Neural cell (in vitro differentiated cells): ENCODE data around the gene UGT1A6. TPM values are rescaled to one million over a fixed set of nuclear protein-coding genes. Genes with fewer than 3 reads are reported as not detected.

Source experiments
- H2AFZ ChIP-seq: fragments of 200-600, 300-800 bp; sonication (generic), shearing (Covaris generic); 2 replicates; pipeline ENCODE4 v1.6.0; 2014; ENCODE audit warnings: low read depth, mild to moderate bottlenecking, antibody characterized with exemption, low read length, moderate library complexity
- H3F3A ChIP-seq: fragments of 200-600 bp; shearing (Covaris generic); 2 replicates; pipeline ENCODE4 v1.6.1; 2016; ENCODE audit warnings: mild to moderate bottlenecking, moderate library complexity, mixed read lengths, antibody characterized with exemption, low read length; ENCODE audit not compliant: insufficient read depth, poor library complexity, severe bottlenecking
- H3K27ac ChIP-seq: fragments of 200-600, 300-800 bp; sonication (generic), shearing (Covaris generic); 2 replicates; pipeline ENCODE4 v1.5.1; 2014; ENCODE audit warnings: mild to moderate bottlenecking, low read length, moderate library complexity
- H3K27me3 ChIP-seq: fragments of 300-800, 200-600 bp; sonication (generic), shearing (Covaris generic); 2 replicates; pipeline ENCODE4 v1.6.0; 2014; ENCODE audit warnings: mild to moderate bottlenecking, low read depth, low read length, moderate library complexity; ENCODE audit not compliant: insufficient read depth
- H3K36me3 ChIP-seq: fragments of 300-800, 200-600 bp; sonication (generic), shearing (Covaris generic); 2 replicates; pipeline ENCODE4 v1.5.1; 2014; ENCODE audit warnings: mild to moderate bottlenecking, antibody characterized with exemption, low read length, moderate library complexity; ENCODE audit not compliant: insufficient read depth
- H3K4me2 ChIP-seq: fragments of 300-800, 200-600 bp; sonication (generic), shearing (Covaris generic); 2 replicates; pipeline ENCODE4 v1.6.0; 2014; ENCODE audit warnings: mild to moderate bottlenecking, low read length
- H3K4me3 ChIP-seq: fragments of 300-800, 200-600 bp; sonication (generic), shearing (Covaris generic); 2 replicates; pipeline ENCODE4 v1.5.1; 2014; ENCODE audit warnings: mild to moderate bottlenecking, low read length, moderate library complexity
- H3K79me2 ChIP-seq: fragments of 200-600 bp; shearing (Covaris generic); replicated peaks from 2 replicates; pipeline ENCODE4 v1.6.0; 2014; ENCODE audit warnings: mild to moderate bottlenecking, low read length, moderate library complexity; ENCODE audit not compliant: insufficient read depth
- H3K9ac ChIP-seq: fragments of 300-800, 200-600 bp; sonication (generic), shearing (Covaris generic); 2 replicates; pipeline ENCODE4 v1.6.1; 2016; ENCODE audit warnings: mild to moderate bottlenecking, low read length, mixed read lengths
- H3K9me2 ChIP-seq: fragments of 200-600 bp; shearing (Covaris generic); 2 replicates; pipeline ENCODE4 v1.6.1; 2016; ENCODE audit warnings: mild to moderate bottlenecking, low read length, mixed read lengths; ENCODE audit not compliant: insufficient read depth
- H3K9me3 ChIP-seq: fragments of 200-600, 300-800 bp; sonication (generic), shearing (Covaris generic); 2 replicates; pipeline ENCODE4 v1.6.1; 2016; ENCODE audit warnings: mild to moderate bottlenecking, mixed run types, low read length, moderate library complexity, mixed read lengths
- H4K20me1 ChIP-seq: fragments of 200-600 bp; shearing (Covaris generic); 2 replicates; pipeline ENCODE4 v1.6.1; 2016; ENCODE audit warnings: mild to moderate bottlenecking, mixed run types; ENCODE audit not compliant: insufficient read depth
- EP300 ChIP-seq: fragments of 450-650 bp; conservative IDR thresholded peaks from 2 replicates; pipeline ENCODE4 v1.6.1; 2014; ENCODE audit warnings: antibody characterized with exemption, mild to moderate bottlenecking, moderate library complexity; ENCODE audit not compliant: poor library complexity, severe bottlenecking
- EZH2 ChIP-seq: fragments of 200-600, 300-800 bp; shearing (Covaris generic), sonication (generic); IDR thresholded peaks from 2 replicates; pipeline ENCODE4 v1.6.1; 2014; ENCODE audit warnings: antibody characterized with exemption, low read length, borderline replicate concordance, mild to moderate bottlenecking; ENCODE audit not compliant: insufficient read depth, poor library complexity, severe bottlenecking
- MXI1 ChIP-seq: fragments of 450-650 bp; conservative IDR thresholded peaks from 2 replicates; pipeline ENCODE4 v1.6.1; 2014; ENCODE audit warnings: antibody characterized with exemption, mild to moderate bottlenecking; ENCODE audit not compliant: poor library complexity, severe bottlenecking
- POLR2AphosphoS5 ChIP-seq: IDR thresholded peaks from 2 replicates; pipeline ENCODE4 v1.6.1; 2012
- RAD21 ChIP-seq: fragments of 450-650 bp; conservative IDR thresholded peaks from 2 replicates; pipeline ENCODE4 v1.6.1; 2014; ENCODE audit warnings: antibody characterized with exemption, mild to moderate bottlenecking, moderate library complexity
- SMC3 ChIP-seq: fragments of 450-650 bp; conservative IDR thresholded peaks from 2 replicates; pipeline ENCODE4 v1.6.1; 2014; ENCODE audit warnings: antibody characterized with exemption, mild to moderate bottlenecking, moderate library complexity; ENCODE audit not compliant: poor library complexity
- TAF1 ChIP-seq: IDR thresholded peaks from 2 replicates; pipeline ENCODE4 v1.6.1; 2012; ENCODE audit warnings: low read depth
- polyA plus RNA-seq: library from polyadenylated mRNA; depleted of rRNA; stranded (reverse); fragments of >200 nt; gene quantifications from 2 replicates; pipeline ENCODE4 v1.2.3, GENCODE V29; 2014
- TF ChIP-seq, protein P1 (sequence below): fragments of 450-650 bp; IDR thresholded peaks from 2 replicates; pipeline ENCODE4 v1.5.1; 2014; ENCODE audit warnings: antibody characterized with exemption, mild to moderate bottlenecking, moderate library complexity; ENCODE audit not compliant: poor library complexity, severe bottlenecking
- TF ChIP-seq, protein P2 (sequence below): IDR thresholded peaks from 2 replicates; pipeline ENCODE4 v1.6.1; 2012; ENCODE audit warnings: borderline replicate concordance

The UGT1A6 gene
- polyA plus RNA-seq, 1 donor from 2014 or later, result not detected

DNA sequence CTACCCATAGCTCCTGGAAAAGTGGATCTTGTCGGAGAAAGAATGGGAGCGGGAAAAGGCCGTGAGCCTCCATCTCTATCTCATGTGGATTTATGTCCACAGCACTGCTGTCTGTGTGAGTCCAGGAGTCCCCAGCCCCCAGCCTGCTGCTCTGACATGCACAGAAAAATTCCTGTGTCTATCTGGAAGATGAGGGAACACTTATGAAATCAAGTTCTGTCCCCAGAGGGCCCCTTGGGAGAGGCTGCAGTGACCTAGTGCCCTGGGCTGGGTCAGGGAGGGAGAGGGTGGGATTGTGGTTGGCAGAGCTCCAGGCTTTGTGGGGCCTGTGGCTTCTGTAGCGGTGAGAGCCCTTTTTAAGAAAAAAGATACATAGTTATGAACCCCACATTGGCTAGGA, 124.1 kb downstream of the UGT1A6 start:
- Histone ChIP-seq H3K79me2 (no peaks in the 10 kb centered on the region), H2AFZ (no peak overlapping the region), H4K20me1 (no peaks in the 10 kb centered on the region), H3K4me2 (no peak overlapping the region), H3F3A (no peaks in the 10 kb centered on the region), H3K4me3 (no peak overlapping the region), H3K27ac (no peak overlapping the region), H3K36me3 (no peaks in the 10 kb centered on the region), H3K9me3 (no peaks in the 10 kb centered on the region), H3K27me3 (no peaks in the 10 kb centered on the region), H3K9ac (no peak overlapping the region), H3K9me2 (no peaks in the 10 kb centered on the region)
- TF ChIP-seq MXI1 (no peak), POLR2AphosphoS5 (no peak), EP300 (no peak), SMC3 (no peak), TAF1 (no peak)
- TF ChIP-seq, protein P1, sequence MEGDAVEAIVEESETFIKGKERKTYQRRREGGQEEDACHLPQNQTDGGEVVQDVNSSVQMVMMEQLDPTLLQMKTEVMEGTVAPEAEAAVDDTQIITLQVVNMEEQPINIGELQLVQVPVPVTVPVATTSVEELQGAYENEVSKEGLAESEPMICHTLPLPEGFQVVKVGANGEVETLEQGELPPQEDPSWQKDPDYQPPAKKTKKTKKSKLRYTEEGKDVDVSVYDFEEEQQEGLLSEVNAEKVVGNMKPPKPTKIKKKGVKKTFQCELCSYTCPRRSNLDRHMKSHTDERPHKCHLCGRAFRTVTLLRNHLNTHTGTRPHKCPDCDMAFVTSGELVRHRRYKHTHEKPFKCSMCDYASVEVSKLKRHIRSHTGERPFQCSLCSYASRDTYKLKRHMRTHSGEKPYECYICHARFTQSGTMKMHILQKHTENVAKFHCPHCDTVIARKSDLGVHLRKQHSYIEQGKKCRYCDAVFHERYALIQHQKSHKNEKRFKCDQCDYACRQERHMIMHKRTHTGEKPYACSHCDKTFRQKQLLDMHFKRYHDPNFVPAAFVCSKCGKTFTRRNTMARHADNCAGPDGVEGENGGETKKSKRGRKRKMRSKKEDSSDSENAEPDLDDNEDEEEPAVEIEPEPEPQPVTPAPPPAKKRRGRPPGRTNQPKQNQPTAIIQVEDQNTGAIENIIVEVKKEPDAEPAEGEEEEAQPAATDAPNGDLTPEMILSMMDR, result no peak

DNA sequence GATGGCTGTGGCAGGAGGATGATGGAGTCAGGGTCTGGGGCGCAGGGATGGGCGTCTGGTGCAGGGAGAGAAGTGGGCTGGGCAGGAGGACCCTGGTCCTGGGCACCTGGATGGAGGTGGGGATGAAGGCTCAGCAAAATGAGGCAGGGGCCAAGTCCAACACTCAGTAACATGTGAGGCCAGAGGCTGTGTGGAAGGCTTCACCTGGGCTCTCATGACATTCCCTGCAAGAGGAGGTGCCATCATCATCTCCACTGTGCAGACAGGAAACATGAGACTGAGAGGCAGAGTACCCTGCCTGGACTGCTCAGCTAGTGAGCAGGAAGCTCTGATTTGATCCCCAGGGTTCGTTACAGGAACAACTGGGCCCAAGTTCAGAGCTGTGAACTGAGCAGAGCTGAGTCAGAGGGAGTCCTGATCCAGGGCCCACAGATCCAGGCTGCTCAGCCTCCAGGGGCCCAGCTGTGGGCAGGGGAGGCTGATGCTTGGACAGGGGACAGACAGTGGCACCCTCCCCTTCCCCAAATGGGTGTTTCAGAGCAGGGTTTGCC, 124.7 kb downstream of the UGT1A6 start:
- Histone ChIP-seq H3K4me2 (no peak overlapping the region), H3K9ac (no peak overlapping the region), H2AFZ (no peak overlapping the region), H3K4me3 (no peak overlapping the region), H3K36me3 (no peaks in the 10 kb centered on the region), H4K20me1 (no peaks in the 10 kb centered on the region), H3K9me3 (no peaks in the 10 kb centered on the region), H3F3A (no peaks in the 10 kb centered on the region), H3K79me2 (no peaks in the 10 kb centered on the region), H3K9me2 (no peaks in the 10 kb centered on the region), H3K27me3 (no peaks in the 10 kb centered on the region), H3K27ac (no peak overlapping the region)
- TF ChIP-seq SMC3 (no peak), POLR2AphosphoS5 (no peak), EP300 (no peak), EZH2 (no peak), RAD21 (no peak), TAF1 (no peak), MXI1 (no peak)
- TF ChIP-seq, protein P1, result no peak
- TF ChIP-seq, protein P2, sequence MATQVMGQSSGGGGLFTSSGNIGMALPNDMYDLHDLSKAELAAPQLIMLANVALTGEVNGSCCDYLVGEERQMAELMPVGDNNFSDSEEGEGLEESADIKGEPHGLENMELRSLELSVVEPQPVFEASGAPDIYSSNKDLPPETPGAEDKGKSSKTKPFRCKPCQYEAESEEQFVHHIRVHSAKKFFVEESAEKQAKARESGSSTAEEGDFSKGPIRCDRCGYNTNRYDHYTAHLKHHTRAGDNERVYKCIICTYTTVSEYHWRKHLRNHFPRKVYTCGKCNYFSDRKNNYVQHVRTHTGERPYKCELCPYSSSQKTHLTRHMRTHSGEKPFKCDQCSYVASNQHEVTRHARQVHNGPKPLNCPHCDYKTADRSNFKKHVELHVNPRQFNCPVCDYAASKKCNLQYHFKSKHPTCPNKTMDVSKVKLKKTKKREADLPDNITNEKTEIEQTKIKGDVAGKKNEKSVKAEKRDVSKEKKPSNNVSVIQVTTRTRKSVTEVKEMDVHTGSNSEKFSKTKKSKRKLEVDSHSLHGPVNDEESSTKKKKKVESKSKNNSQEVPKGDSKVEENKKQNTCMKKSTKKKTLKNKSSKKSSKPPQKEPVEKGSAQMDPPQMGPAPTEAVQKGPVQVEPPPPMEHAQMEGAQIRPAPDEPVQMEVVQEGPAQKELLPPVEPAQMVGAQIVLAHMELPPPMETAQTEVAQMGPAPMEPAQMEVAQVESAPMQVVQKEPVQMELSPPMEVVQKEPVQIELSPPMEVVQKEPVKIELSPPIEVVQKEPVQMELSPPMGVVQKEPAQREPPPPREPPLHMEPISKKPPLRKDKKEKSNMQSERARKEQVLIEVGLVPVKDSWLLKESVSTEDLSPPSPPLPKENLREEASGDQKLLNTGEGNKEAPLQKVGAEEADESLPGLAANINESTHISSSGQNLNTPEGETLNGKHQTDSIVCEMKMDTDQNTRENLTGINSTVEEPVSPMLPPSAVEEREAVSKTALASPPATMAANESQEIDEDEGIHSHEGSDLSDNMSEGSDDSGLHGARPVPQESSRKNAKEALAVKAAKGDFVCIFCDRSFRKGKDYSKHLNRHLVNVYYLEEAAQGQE, result no peak
